ENCODE results near the gene NCBP3. TPM values are rescaled to one million over a fixed set of nuclear protein-coding genes. Genes with fewer than 3 reads are reported as not detected.

NCBP3 gene
- total and polyA plus RNA-seq, 2 donors from 2014 or later: 14.5 to 41.5 TPM

DNA sequence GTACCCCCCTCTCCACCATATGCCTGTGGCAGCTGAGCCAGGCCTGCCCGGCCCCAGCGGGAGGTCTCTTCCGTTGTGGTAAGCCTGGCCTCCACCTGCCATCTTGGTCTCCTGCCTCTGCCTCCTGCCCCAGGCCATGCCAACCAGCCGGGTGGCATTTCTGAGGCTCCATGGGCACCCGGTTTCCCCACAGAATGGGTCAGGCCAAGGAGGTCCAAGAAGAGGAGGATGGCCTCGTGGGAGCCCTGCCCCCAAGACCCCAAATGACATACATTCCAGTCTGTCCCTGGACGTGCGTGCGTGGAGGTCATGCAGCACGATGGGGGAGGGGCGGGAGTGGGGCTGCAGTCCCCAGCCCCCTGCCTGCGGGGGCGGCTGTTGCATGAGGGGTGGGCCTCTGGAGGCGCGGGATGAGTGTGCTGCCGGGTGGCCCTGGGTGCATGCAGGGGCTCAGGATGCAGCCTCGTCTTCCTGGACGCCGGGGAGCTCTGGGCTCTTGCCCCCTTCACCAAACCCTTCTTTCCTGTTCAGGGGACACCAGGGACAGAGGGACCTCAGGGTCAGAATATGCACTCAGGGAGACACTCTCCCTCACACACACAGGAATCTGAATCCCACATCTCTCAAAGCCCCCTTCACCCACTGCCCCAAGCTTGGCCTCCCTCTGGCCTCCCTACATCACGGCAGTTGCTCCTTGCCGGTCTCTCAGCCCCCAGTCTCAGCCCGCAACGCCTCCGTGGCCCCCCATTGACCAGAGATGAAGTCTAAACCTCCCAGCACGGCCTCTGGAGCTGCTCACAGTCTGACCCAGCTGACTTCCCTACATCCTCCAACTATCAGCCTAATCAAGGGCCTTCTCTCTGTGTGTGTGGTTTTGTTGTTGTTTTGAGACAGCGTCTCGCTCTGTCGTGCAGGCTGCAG, 16.0 kb upstream of the NCBP3 start:
- intact Hi-C loops (cut with DNase I): no loop called here
- peak in 1 of 5 donors; percentile 64 for DNase-seq
- Histone ChIP-seq H3K27me3 (ENCODE audit: control insufficient read depth, insufficient read depth, low read length) (no peaks in the 10 kb centered on the region), H3K9me3 (ENCODE audit: control insufficient read depth in 2 of 3, insufficient read depth in 1 of 3, low read length in 3 of 3) (no peaks in the 10 kb centered on the region), H3K4me3 (ENCODE audit: low read length in 3 of 3) (no peak overlapping the region), H3K9ac (ENCODE audit: low read length in 3 of 3) (no peak overlapping the region), H3K27ac (ENCODE audit: low read depth in 2 of 2, low read length in 2 of 2) (no peak overlapping the region), H3K36me3 (ENCODE audit: control insufficient read depth in 2 of 3, insufficient read depth in 3 of 3, low read length in 3 of 3) (no peaks in the 10 kb centered on the region), H3K4me1 (ENCODE audit: control insufficient read depth in 2 of 3, insufficient read depth in 2 of 3, low read depth in 1 of 3, low read length in 3 of 3) (no peaks in the 10 kb centered on the region)
- no peak for FAIRE-seq
- TF ChIP-seq, protein P1, sequence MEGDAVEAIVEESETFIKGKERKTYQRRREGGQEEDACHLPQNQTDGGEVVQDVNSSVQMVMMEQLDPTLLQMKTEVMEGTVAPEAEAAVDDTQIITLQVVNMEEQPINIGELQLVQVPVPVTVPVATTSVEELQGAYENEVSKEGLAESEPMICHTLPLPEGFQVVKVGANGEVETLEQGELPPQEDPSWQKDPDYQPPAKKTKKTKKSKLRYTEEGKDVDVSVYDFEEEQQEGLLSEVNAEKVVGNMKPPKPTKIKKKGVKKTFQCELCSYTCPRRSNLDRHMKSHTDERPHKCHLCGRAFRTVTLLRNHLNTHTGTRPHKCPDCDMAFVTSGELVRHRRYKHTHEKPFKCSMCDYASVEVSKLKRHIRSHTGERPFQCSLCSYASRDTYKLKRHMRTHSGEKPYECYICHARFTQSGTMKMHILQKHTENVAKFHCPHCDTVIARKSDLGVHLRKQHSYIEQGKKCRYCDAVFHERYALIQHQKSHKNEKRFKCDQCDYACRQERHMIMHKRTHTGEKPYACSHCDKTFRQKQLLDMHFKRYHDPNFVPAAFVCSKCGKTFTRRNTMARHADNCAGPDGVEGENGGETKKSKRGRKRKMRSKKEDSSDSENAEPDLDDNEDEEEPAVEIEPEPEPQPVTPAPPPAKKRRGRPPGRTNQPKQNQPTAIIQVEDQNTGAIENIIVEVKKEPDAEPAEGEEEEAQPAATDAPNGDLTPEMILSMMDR (IDR thresholded peaks at IDR 0.05; ENCODE audit: borderline replicate concordance, extremely low read depth, insufficient read depth): no peak

GRCh38 chr17:3860939-3861700, 15.1 kb upstream of the NCBP3 start:
- Histone ChIP-seq H3K27ac (ENCODE audit: low read depth in 2 of 2, low read length in 2 of 2) (no peak overlapping the region), H3K9ac (ENCODE audit: low read length in 3 of 3) (no peak overlapping the region), H3K4me1 (ENCODE audit: control insufficient read depth in 2 of 3, insufficient read depth in 2 of 3, low read depth in 1 of 3, low read length in 3 of 3) (no peaks in the 10 kb centered on the region), H3K9me3 (ENCODE audit: control insufficient read depth in 2 of 3, insufficient read depth in 1 of 3, low read length in 3 of 3) (no peaks in the 10 kb centered on the region), H3K27me3 (ENCODE audit: control insufficient read depth, insufficient read depth, low read length) (no peaks in the 10 kb centered on the region), H3K4me3 (ENCODE audit: low read length in 3 of 3) (no peak overlapping the region), H3K36me3 (ENCODE audit: control insufficient read depth in 2 of 3, insufficient read depth in 3 of 3, low read length in 3 of 3) (no peaks in the 10 kb centered on the region)
- DNase-seq (peak in 1 of 5 donors; percentile 67), FAIRE-seq (no peak)
- TF ChIP-seq, protein P1 (IDR thresholded peaks at IDR 0.05; ENCODE audit: borderline replicate concordance, extremely low read depth, insufficient read depth): no peak
- intact Hi-C loops (cut with DNase I): no loop called here

DNA sequence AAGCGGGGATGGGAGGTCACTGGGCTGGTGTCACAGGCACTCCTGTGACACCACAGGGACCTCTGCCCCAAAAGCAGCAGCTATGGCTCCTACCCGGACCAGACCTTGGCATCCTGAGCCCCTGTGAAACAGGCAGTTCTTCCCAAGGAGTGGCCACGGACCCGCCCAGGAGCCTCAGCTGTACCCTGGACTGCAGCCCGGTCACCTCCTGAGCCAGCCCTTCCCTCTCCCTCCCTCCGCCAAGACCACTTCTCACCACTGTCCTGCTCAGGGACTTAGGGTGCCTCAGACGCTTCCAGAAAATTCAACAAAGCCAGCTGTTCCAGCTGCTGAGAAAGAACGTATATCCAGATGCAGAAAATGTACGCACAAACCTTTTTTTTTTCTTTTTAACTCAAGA, 13.9 kb upstream of the NCBP3 start:
- no peaks in the 10 kb centered on the region for H3K36me3 ChIP-seq (ENCODE audit: control insufficient read depth in 2 of 3, insufficient read depth in 3 of 3, low read length in 3 of 3)
- intact Hi-C loops (cut with DNase I): no loop called here

More for the DNA sequence above, 13.9 kb upstream of the NCBP3 start:
- TF ChIP-seq, protein P1 (IDR thresholded peaks at IDR 0.05; ENCODE audit: borderline replicate concordance, extremely low read depth, insufficient read depth): no peak
- H3K4me3 ChIP-seq (ENCODE audit: low read length in 3 of 3): no peak overlapping the region
- peak in 2 of 5 donors; percentile 33 to 40 for DNase-seq
- FAIRE-seq: no peak
- no peaks in the 10 kb centered on the region for H3K27me3 ChIP-seq (ENCODE audit: control insufficient read depth, insufficient read depth, low read length)
- no peak overlapping the region for H3K27ac ChIP-seq (ENCODE audit: low read depth in 2 of 2, low read length in 2 of 2)
- no peak overlapping the region for H3K9ac ChIP-seq (ENCODE audit: low read length in 3 of 3)
- H3K4me1 ChIP-seq (ENCODE audit: control insufficient read depth in 2 of 3, insufficient read depth in 2 of 3, low read depth in 1 of 3, low read length in 3 of 3): no peaks in the 10 kb centered on the region
- H3K9me3 ChIP-seq (ENCODE audit: control insufficient read depth in 2 of 3, insufficient read depth in 1 of 3, low read length in 3 of 3): no peaks in the 10 kb centered on the region
